HUES6 (cell line): ENCODE results near the gene CD2AP.

ENCODE experiments used
- H3K27ac ChIP-seq: 2 replicates; pipeline ENCODE4 v1.7.0; 2013; ENCODE audit warnings: low read depth, mild to moderate bottlenecking, low read length, inconsistent platforms
- H3K27me3 ChIP-seq: 2 replicates; pipeline ENCODE4 v1.6.1; 2013; ENCODE audit warnings: low read length; ENCODE audit not compliant: control insufficient read depth, insufficient read depth
- H3K36me3 ChIP-seq: 2 replicates; pipeline ENCODE4 v1.6.1; 2013; ENCODE audit warnings: low read length; ENCODE audit not compliant: control insufficient read depth, insufficient read depth
- H3K4me1 ChIP-seq: 2 replicates; pipeline ENCODE4 v1.6.1; 2013; ENCODE audit warnings: low read length; ENCODE audit not compliant: control insufficient read depth, insufficient read depth
- H3K4me3 ChIP-seq: 2 replicates; pipeline ENCODE4 v1.5.1; 2013; ENCODE audit warnings: low read depth, low read length
- H3K9ac ChIP-seq: one replicate; pipeline ENCODE4 v1.6.1; 2013; ENCODE audit warnings: mild to moderate bottlenecking, low read length
- H3K9me3 ChIP-seq: 2 replicates; pipeline ENCODE4 v1.6.1; 2013; ENCODE audit warnings: low read depth, low read length; ENCODE audit not compliant: control insufficient read depth, insufficient read depth

CD2AP gene

DNA sequence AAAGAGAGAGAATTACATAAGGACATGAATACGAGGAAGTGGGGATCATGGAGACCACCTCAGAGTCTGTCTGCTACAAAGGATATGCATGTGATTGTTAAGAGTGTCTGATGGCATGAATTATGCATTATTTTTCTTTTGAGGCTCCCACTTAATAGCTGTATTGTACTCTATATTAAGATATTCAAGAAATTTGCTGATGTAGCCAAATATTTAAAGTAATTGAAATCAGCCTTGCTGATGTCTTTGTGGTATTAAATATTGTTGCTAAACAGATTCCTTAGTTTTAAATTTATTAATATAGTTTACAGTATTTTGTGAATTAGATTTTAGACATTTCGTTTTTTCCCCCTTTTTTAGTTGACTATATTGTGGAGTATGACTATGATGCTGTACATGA lies 25.3 kb downstream of the CD2AP start:
- Histone ChIP-seq H3K27me3 (no peaks in the 10 kb centered on the region), H3K4me1 (peaks cover 19% of the 10 kb centered on the region; the same call in 1 of the 2 replicates), H3K27ac (no peak overlapping the region), H3K4me3 (no peak overlapping the region), H3K9ac (no peak overlapping the region), H3K36me3 (peaks cover 35% of the 10 kb centered on the region), H3K9me3 (peaks cover 29% of the 10 kb centered on the region)

DNA sequence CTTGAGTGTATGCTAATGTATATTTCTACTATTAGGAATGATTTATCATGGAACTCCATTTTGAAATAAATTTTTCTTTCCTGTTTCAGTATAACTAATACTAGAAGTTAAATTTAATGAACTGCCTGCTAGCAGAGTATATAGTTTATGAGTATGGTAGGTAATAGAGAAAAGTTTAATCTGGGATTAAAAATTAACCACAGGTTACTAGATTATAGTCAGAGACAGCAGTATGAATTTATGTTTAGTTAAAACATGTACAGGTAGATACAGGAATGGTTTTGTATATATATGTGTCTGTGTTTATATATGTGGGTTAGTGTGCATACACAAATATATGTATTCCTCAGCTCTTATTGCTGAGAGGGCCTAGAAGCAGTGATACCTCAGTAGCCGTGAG lies 32.3 kb downstream of the CD2AP start:
- Histone ChIP-seq H3K27me3 (no peaks in the 10 kb centered on the region), H3K36me3 (peaks cover 55% of the 10 kb centered on the region), H3K4me3 (no peak overlapping the region), H3K4me1 (no peaks in the 10 kb centered on the region), H3K9me3 (peaks cover 33% of the 10 kb centered on the region), H3K9ac (no peak overlapping the region), H3K27ac (no peak overlapping the region)

GRCh38 chr6:47512872-47513271 lies 35.3 kb downstream of the CD2AP start:
- Histone ChIP-seq H3K9me3 (peaks cover 20% of the 10 kb centered on the region; the same call in 1 of the 2 replicates), H3K4me3 (no peak overlapping the region), H3K27ac (no peak overlapping the region), H3K4me1 (no peaks in the 10 kb centered on the region), H3K9ac (no peak overlapping the region), H3K27me3 (no peaks in the 10 kb centered on the region), H3K36me3 (peaks cover 42% of the 10 kb centered on the region)

- Histone ChIP-seq H3K9me3 (no peaks in the 10 kb centered on the region), H3K9ac (no peak overlapping the region), H3K4me3 (no peak overlapping the region), H3K36me3 (no peaks in the 10 kb centered on the region), H3K27me3 (no peaks in the 10 kb centered on the region), H3K4me1 (0 out of 2 replicates have a peak, but pooled peaks cover 2% of the 10 kb centered on the region), H3K27ac (no peak overlapping the region)
These were observed 41.7 kb downstream of the CD2AP start for GRCh38 chr6:47519279-47519678.

- no peaks in the 10 kb centered on the region for H3K9me3 ChIP-seq
- no peak overlapping the region for H3K9ac ChIP-seq
- no peak overlapping the region for H3K27ac ChIP-seq
- H3K4me3 ChIP-seq = no peak overlapping the region
- no peaks in the 10 kb centered on the region for H3K36me3 ChIP-seq
- H3K27me3 ChIP-seq = no peaks in the 10 kb centered on the region
- H3K4me1 ChIP-seq = 0 out of 2 replicates have a peak, but pooled peaks cover 2% of the 10 kb centered on the region
These were observed 42.7 kb downstream of the CD2AP start for GRCh38 chr6:47520282-47520681.

- Histone ChIP-seq H3K4me1 (0 out of 2 replicates have a peak, but pooled peaks cover 2% of the 10 kb centered on the region), H3K27ac (no peak overlapping the region), H3K9ac (no peak overlapping the region), H3K4me3 (no peak overlapping the region), H3K36me3 (peaks cover 6% of the 10 kb centered on the region), H3K27me3 (no peaks in the 10 kb centered on the region), H3K9me3 (no peaks in the 10 kb centered on the region)
These were observed 44.4 kb downstream of the CD2AP start for GRCh38 chr6:47521961-47522360.

DNA sequence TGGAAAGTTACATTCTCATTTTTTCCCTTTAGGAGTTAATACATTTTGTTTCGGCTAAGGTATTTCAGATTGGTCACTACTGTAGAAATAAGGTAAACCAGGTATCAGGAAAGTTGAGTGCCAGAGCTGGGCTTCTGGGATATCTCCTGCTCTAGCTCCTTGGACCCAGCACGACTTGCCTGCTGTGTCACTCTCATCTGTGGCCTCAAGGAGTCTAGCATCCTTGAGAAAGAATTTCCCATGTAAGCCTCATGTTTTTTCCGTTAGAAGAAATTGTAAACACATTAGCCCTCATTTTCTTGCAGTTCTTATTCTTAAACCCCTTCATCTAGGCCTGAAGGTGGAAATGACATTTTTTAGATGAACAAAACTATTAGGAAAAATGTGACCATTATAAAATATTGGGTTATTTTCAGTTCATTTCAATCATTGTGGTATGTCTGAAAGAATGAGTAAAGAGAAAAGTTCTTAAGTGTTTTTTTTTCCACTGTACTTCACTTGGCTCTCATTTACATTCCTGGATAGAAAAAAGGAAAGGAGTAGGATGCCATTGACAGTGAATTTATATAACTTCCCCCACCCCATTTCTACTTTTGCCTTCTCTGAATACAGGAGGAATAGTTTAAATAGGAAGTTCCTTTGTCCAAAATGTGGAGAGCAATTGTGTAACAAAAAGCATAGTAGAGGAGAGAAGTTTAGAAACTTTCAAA lies 46.7 kb downstream of the CD2AP start:
- H3K36me3 ChIP-seq = peaks cover 18% of the 10 kb centered on the region
- peaks cover 6% of the 10 kb centered on the region for H3K9me3 ChIP-seq
- no peaks in the 10 kb centered on the region for H3K27me3 ChIP-seq
- H3K9ac ChIP-seq = no peak overlapping the region
- H3K27ac ChIP-seq = no peak overlapping the region
- H3K4me3 ChIP-seq = no peak overlapping the region
- 0 out of 2 replicates have a peak, but pooled peaks cover 2% of the 10 kb centered on the region for H3K4me1 ChIP-seq

DNA sequence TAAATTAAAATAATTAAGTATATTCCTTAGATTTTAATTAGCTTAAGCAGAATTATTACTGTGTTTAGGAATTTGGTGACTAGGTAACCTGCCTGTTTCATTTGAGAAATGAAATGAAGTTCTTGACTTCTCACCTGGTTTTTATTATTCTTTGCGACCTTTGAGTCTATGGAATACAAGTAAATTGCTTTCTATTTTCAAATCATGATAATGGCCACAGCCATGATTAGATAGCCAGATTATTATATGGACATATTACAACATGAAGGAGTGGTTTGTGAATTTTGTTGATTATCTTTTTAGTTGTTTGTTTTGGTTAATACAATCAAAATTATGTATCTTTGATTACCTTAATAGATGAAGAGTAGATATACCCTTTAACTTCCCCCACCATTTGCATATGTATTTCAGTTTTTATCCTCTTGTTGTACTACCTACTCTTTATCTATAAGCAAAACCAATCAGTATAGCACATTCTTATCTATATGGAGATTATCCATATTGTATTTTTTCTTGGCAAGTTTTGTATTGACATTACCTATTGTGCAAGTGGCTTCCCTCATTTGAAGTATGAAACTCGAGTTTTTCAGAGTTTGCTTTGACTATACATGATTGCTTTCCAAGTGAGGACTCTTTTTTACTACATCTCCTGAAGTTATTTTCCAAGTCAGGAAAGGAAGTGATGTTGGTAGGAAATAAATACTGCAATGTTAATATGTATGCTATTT lies 47.9 kb downstream of the CD2AP start:
- no peak overlapping the region for H3K9ac ChIP-seq
- H3K27ac ChIP-seq = no peak overlapping the region
- 0 out of 2 replicates have a peak, but pooled peaks cover 2% of the 10 kb centered on the region for H3K4me1 ChIP-seq
- peaks cover 18% of the 10 kb centered on the region for H3K36me3 ChIP-seq
- peaks cover 6% of the 10 kb centered on the region for H3K9me3 ChIP-seq
- H3K27me3 ChIP-seq = no peaks in the 10 kb centered on the region
- no peak overlapping the region for H3K4me3 ChIP-seq

GRCh38 chr6:47527274-47527673 lies 49.7 kb downstream of the CD2AP start:
- peaks cover 18% of the 10 kb centered on the region for H3K36me3 ChIP-seq
- H3K4me1 ChIP-seq = 0 out of 2 replicates have a peak, but pooled peaks cover 2% of the 10 kb centered on the region
- no peak overlapping the region for H3K27ac ChIP-seq
- peaks cover 6% of the 10 kb centered on the region for H3K9me3 ChIP-seq
- H3K4me3 ChIP-seq = no peak overlapping the region
- no peaks in the 10 kb centered on the region for H3K27me3 ChIP-seq
- no peak overlapping the region for H3K9ac ChIP-seq

DNA sequence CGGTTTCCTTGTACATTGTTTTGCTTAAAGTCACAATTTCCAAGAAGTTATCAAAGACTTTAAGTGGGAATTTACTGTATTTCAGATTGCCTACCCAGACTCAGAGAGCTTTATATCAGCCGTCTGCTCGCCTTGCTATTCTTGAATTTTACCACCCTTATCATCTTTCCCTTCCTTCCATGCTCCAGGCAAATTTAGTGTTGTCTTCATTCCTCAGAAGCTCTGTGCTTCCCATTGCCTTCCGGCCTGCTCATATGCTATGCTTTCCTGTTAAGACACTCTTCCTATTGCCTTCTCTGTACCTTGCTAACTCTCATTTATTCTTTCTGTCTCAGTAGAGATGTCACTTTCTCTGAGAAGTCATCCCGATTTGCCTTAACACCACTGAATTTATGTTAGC lies 52.1 kb downstream of the CD2AP start:
- Histone ChIP-seq H3K27ac (no peak overlapping the region), H3K36me3 (peaks cover 35% of the 10 kb centered on the region), H3K27me3 (no peaks in the 10 kb centered on the region), H3K9me3 (peaks cover 6% of the 10 kb centered on the region), H3K4me3 (no peak overlapping the region), H3K4me1 (no peaks in the 10 kb centered on the region), H3K9ac (no peak overlapping the region)

- Histone ChIP-seq H3K27me3 (no peaks in the 10 kb centered on the region), H3K9ac (no peak overlapping the region), H3K36me3 (peaks cover 43% of the 10 kb centered on the region), H3K9me3 (no peaks in the 10 kb centered on the region), H3K27ac (no peak overlapping the region), H3K4me3 (no peak overlapping the region), H3K4me1 (no peaks in the 10 kb centered on the region)
These were observed 55.5 kb downstream of the CD2AP start for GRCh38 chr6:47532981-47533585.
